Measurements from ENCODE around the gene TPRG1. TPM values are rescaled to one million over a fixed set of nuclear protein-coding genes. Genes with fewer than 3 reads are reported as not detected.

TPRG1 gene
- total RNA-seq, 1 experiment from 2014 or later = 0.86 TPM

- DNase-seq (ENCODE audit: low read depth) = no peak
Measured at GRCh38 chr3:189353988-189354889, 182.5 kb downstream of the TPRG1 start.

GRCh38 chr3:189355115-189355480, 183.3 kb downstream of the TPRG1 start:
- no peak for DNase-seq (ENCODE audit: low read depth)

GRCh38 chr3:189355481-189356201, 183.9 kb downstream of the TPRG1 start:
- peak; percentile 86 for DNase-seq (ENCODE audit: low read depth)

- peak; percentile 55 for DNase-seq (ENCODE audit: low read depth)
Measured at GRCh38 chr3:189360291-189360690, 188.5 kb downstream of the TPRG1 start.

- peak; percentile 54 for DNase-seq (ENCODE audit: low read depth)
Measured at GRCh38 chr3:189361103-189361835, 189.5 kb downstream of the TPRG1 start.

GRCh38 chr3:189363590-189364255, 192.0 kb downstream of the TPRG1 start:
- no peak for DNase-seq (ENCODE audit: low read depth)

GRCh38 chr3:189365609-189366564, 194.1 kb downstream of the TPRG1 start:
- DNase-seq (ENCODE audit: low read depth) = peak; percentile 21

- DNase-seq (ENCODE audit: low read depth) = no peak
Measured at GRCh38 chr3:189368384-189368783, 196.6 kb downstream of the TPRG1 start.

- DNase-seq (ENCODE audit: low read depth) = no peak
Measured at GRCh38 chr3:189369636-189370035, 197.9 kb downstream of the TPRG1 start.

GRCh38 chr3:189372243-189372642, 200.5 kb downstream of the TPRG1 start:
- no peak for DNase-seq (ENCODE audit: low read depth)

All from LHCN-M2 (cell line).